ENCODE data around the gene ARRDC4.

Gene ARRDC4, protein sequence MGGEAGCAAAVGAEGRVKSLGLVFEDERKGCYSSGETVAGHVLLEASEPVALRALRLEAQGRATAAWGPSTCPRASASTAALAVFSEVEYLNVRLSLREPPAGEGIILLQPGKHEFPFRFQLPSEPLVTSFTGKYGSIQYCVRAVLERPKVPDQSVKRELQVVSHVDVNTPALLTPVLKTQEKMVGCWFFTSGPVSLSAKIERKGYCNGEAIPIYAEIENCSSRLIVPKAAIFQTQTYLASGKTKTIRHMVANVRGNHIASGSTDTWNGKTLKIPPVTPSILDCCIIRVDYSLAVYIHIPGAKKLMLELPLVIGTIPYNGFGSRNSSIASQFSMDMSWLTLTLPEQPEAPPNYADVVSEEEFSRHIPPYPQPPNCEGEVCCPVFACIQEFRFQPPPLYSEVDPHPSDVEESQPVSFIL

DNA sequence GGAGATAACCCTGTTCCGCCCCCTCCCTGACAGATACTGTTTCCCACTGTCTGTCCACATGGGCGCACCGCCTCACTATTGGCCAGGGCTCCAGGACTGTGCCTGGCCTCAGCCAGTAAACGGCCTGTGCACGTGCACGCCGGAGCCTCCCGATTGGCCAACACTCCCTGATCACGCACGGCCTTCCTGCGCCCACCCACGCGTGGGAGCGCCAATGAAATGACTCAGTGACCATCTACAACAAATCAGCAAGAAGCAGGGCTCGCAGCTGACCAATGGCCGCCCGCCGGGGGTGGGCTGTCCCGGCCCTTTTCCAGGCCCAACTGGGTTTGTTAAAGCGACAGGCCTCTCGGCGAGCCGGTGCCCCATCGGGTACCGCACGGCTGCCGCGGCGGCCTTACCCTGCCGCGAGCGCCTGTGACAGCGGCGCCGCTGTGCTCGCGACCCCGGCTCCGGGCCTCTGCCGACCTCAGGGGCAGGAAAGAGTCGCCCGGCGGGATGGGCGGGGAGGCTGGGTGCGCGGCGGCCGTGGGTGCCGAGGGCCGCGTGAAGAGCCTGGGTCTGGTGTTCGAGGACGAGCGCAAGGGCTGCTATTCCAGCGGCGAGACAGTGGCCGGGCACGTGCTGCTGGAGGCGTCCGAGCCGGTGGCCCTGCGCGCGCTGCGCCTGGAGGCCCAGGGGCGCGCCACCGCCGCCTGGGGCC lies at the start of gene ARRDC4:
Gene ARRDC4 (plus strand): TSS at position 340 of the 703 bp plus-strand sequence. CDS start 159 bp downstream, at position 499.
- Histone ChIP-seq H3K4me3 (ENCODE audit: insufficient read depth, low read length, poor library complexity, severe bottlenecking) (no peak within 1 kb of the TSS), H2AFZ (ENCODE audit: low read depth, low read length, severe bottlenecking) (no peak within 1 kb of the TSS), H3K27me3 (ENCODE audit: low read length) (no peaks in the 10 kb centered on the region), H3K9me3 (ENCODE audit: insufficient read depth, low read length) (no peaks in the 10 kb centered on the region), H3K9ac (ENCODE audit: low read length) (no peak within 1 kb of the TSS), H3K36me3 (ENCODE audit: low read length) (no peaks in the 10 kb centered on the region), H4K20me1 (ENCODE audit: low read depth, low read length) (no peaks in the 10 kb centered on the region), H3K79me2 (ENCODE audit: insufficient read depth, low read length) (no peaks in the 10 kb centered on the region), H3K4me2 (ENCODE audit: low read depth, low read length, poor library complexity, severe bottlenecking) (no peak within 1 kb of the TSS), H3K27ac (ENCODE audit: low read depth, low read length) (no peak within 1 kb of the TSS), H3K9me2 (replicated peaks; ENCODE audit: insufficient read depth, low read length) (no peaks in the 10 kb centered on the region), H3F3A (ENCODE audit: insufficient read depth) (no peaks in the 10 kb centered on the region)
- TF ChIP-seq EZH2phosphoT487 (conservative IDR thresholded peaks at IDR 0.05; ENCODE audit: low read length) (no peak), CTCF (IDR thresholded peaks at IDR 0.05; ENCODE audit: insufficient read depth, low read length, poor library complexity, severe bottlenecking) (no peak)

DNA sequence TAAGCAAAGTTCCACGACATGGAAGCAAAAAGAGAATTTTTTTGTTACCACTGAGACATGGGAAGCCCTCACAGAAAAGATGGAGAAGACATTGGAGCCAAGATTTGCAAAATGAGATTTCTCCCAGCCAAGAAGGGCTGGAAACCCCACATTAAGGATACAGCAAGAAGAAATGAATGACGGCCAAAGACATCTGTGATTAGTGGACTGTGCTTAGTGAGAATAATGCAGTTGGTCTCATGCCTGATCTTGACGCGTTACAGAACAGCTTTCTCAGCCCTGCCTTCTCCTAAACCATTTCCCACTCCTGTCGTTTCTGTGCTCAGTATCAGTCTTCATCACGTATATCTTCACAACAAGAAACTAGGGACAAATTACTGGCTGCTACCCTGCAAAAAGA lies 45.8 kb upstream of the ARRDC4 start:
- Histone ChIP-seq H3K4me2 (ENCODE audit: low read depth, low read length, poor library complexity, severe bottlenecking) (no peak overlapping the region), H3K9me3 (ENCODE audit: insufficient read depth, low read length) (no peaks in the 10 kb centered on the region)
- TF ChIP-seq CTCF (IDR thresholded peaks at IDR 0.05; ENCODE audit: insufficient read depth, low read length, poor library complexity, severe bottlenecking) = no peak
- TF ChIP-seq EZH2phosphoT487 (conservative IDR thresholded peaks at IDR 0.05; ENCODE audit: low read length) = no peak

DNA sequence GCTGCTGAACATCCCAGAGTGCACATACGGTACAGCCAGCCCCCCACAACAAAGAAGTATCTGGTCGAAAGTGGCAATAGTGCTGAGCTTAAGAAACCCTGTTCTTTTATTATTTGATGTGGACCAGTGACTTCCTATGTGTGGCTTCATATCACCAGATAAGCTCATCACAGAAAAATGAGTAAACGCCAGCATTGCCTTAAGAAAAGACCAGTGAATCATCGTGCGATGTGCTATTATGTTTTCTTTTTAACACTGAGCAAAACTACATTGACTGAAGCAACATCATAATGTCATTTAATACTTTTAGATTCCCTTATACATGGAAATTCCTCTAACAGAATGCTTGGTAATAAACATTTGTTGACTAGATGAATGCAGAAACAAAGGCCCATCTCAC lies 45.2 kb upstream of the ARRDC4 start:
- Histone ChIP-seq H3K4me3 (ENCODE audit: insufficient read depth, low read length, poor library complexity, severe bottlenecking) (no peak overlapping the region), H2AFZ (ENCODE audit: low read depth, low read length, severe bottlenecking) (no peak overlapping the region), H3K9me2 (replicated peaks; ENCODE audit: insufficient read depth, low read length) (no peaks in the 10 kb centered on the region), H3K27ac (ENCODE audit: low read depth, low read length) (no peak overlapping the region), H3K27me3 (ENCODE audit: low read length) (no peaks in the 10 kb centered on the region), H4K20me1 (ENCODE audit: low read depth, low read length) (no peaks in the 10 kb centered on the region), H3K4me2 (ENCODE audit: low read depth, low read length, poor library complexity, severe bottlenecking) (no peak overlapping the region), H3F3A (ENCODE audit: insufficient read depth) (no peaks in the 10 kb centered on the region), H3K79me2 (ENCODE audit: insufficient read depth, low read length) (no peaks in the 10 kb centered on the region), H3K36me3 (ENCODE audit: low read length) (no peaks in the 10 kb centered on the region), H3K9ac (ENCODE audit: low read length) (no peak overlapping the region), H3K9me3 (ENCODE audit: insufficient read depth, low read length) (no peaks in the 10 kb centered on the region)
- TF ChIP-seq CTCF (IDR thresholded peaks at IDR 0.05; ENCODE audit: insufficient read depth, low read length, poor library complexity, severe bottlenecking) (no peak), EZH2phosphoT487 (conservative IDR thresholded peaks at IDR 0.05; ENCODE audit: low read length) (no peak)

More for the DNA sequence above, 45.8 kb upstream of the ARRDC4 start:
- H3K9me2 ChIP-seq (replicated peaks; ENCODE audit: insufficient read depth, low read length) = no peaks in the 10 kb centered on the region
- no peaks in the 10 kb centered on the region for H3F3A ChIP-seq (ENCODE audit: insufficient read depth)
- no peaks in the 10 kb centered on the region for H3K27me3 ChIP-seq (ENCODE audit: low read length)
- H2AFZ ChIP-seq (ENCODE audit: low read depth, low read length, severe bottlenecking) = no peak overlapping the region
- H3K4me3 ChIP-seq (ENCODE audit: insufficient read depth, low read length, poor library complexity, severe bottlenecking) = no peak overlapping the region
- H3K27ac ChIP-seq (ENCODE audit: low read depth, low read length) = no peak overlapping the region
- no peaks in the 10 kb centered on the region for H3K36me3 ChIP-seq (ENCODE audit: low read length)
- H3K79me2 ChIP-seq (ENCODE audit: insufficient read depth, low read length) = no peaks in the 10 kb centered on the region
- H4K20me1 ChIP-seq (ENCODE audit: low read depth, low read length) = no peaks in the 10 kb centered on the region
- no peak overlapping the region for H3K9ac ChIP-seq (ENCODE audit: low read length)
